AG08396 (cell line): ENCODE data around the gene TBC1D24.

ENCODE experiments used
- DNase-seq: peaks from one replicate; pipeline ENCODE4 v3.0.0; 2012; ENCODE audit warnings: low spot score, mixed read lengths

TBC1D24 gene

GRCh38 chr16:2517954-2518605 is 43.2 kb downstream of the TBC1D24 start:
- DNase-seq: no peak

- DNase-seq: no peak
Observed at GRCh38 chr16:2518823-2519710, 44.1 kb downstream of the TBC1D24 start.

GRCh38 chr16:2519711-2520080 is 44.8 kb downstream of the TBC1D24 start:
- DNase-seq: no peak

- DNase-seq: peak; percentile 98
Observed at GRCh38 chr16:2520097-2520783, 45.3 kb downstream of the TBC1D24 start, which contains the start of gene AMDHD2. Gene AMDHD2, plus strand, starts transcription at chr16:2520371. Its CDS starts 88 bp downstream, at chr16:2520459.

- peak; percentile 53 for DNase-seq
Observed at GRCh38 chr16:2520784-2521531, 46.0 kb downstream of the TBC1D24 start.

GRCh38 chr16:2523801-2524231 is 48.9 kb downstream of the TBC1D24 start:
- DNase-seq: no peak

- DNase-seq: no peak
Observed at GRCh38 chr16:2524339-2524938, 49.5 kb downstream of the TBC1D24 start.

GRCh38 chr16:2526135-2526534 is 51.2 kb downstream of the TBC1D24 start:
- DNase-seq: no peak

GRCh38 chr16:2527071-2527783 is 52.3 kb downstream of the TBC1D24 start:
- no peak for DNase-seq

- no peak for DNase-seq
Observed at GRCh38 chr16:2527784-2528100, 52.8 kb downstream of the TBC1D24 start.

- DNase-seq: no peak
Observed at GRCh38 chr16:2528161-2529060, 53.5 kb downstream of the TBC1D24 start.

- DNase-seq: peak; percentile 50
Observed at GRCh38 chr16:2529061-2529931, 54.4 kb downstream of the TBC1D24 start.

- DNase-seq: no peak
Observed at GRCh38 chr16:2529961-2530628, 55.2 kb downstream of the TBC1D24 start.

GRCh38 chr16:2530629-2531318 is 55.8 kb downstream of the TBC1D24 start:
- DNase-seq: no peak

- no peak for DNase-seq
Observed at GRCh38 chr16:2531371-2531695, 56.4 kb downstream of the TBC1D24 start, which contains the start of gene CEMP1. Gene CEMP1, minus strand, starts transcription at chr16:2531408. Its CDS starts 335 bp downstream, at chr16:2531073.

GRCh38 chr16:2531696-2532493 is 57.0 kb downstream of the TBC1D24 start:
- peak; percentile 99 for DNase-seq
